Fibroblast of lung (primary cell): Measurements from ENCODE around the gene PALLD. TPM values are rescaled to one million over a fixed set of nuclear protein-coding genes. Genes with fewer than 3 reads are reported as not detected.

Experiments used
- DNase-seq, 2 donors: peaks; one replicate each; pipeline versions ENCODE4 v3.0.0 to v3.0.0-alpha.2; 2010; ENCODE audit warnings: low read depth in 2 of 2
- H2AFZ ChIP-seq: 2 replicates; pipeline ENCODE4 v1.5.1; 2012; ENCODE audit warnings: low read length, control low read depth, inconsistent platforms
- H3K27ac ChIP-seq: 2 replicates; pipeline ENCODE4 v1.5.1; 2011; ENCODE audit warnings: low read length, control low read depth; ENCODE audit not compliant: insufficient read depth
- H3K27me3 ChIP-seq: 2 replicates; pipeline ENCODE4 v1.5.1; 2011; ENCODE audit warnings: mild to moderate bottlenecking, low read length; ENCODE audit not compliant: control insufficient read depth, insufficient read depth
- H3K36me3 ChIP-seq: 2 replicates; pipeline ENCODE4 v1.5.1; 2011; ENCODE audit warnings: low read length; ENCODE audit not compliant: control insufficient read depth, insufficient read depth
- H3K4me1 ChIP-seq: 2 replicates; pipeline ENCODE4 v1.5.1; 2011; ENCODE audit warnings: low read length; ENCODE audit not compliant: control insufficient read depth, insufficient read depth; ENCODE audit errors: extremely low read depth
- H3K4me2 ChIP-seq: 2 replicates; pipeline ENCODE4 v1.5.1; 2011; ENCODE audit warnings: low read length, control low read depth; ENCODE audit not compliant: insufficient read depth; ENCODE audit errors: extremely low read depth
- H3K4me3 ChIP-seq, 4 experiments: fragments of 200-600 bp in 1 of 4; sonication (generic) in 1 of 4; replicated peaks in 1 of 4; 2 replicates each; pipeline ENCODE4 v1.5.1; 2011 to 2016; ENCODE audit warnings: low read length in 4 of 4, low read depth in 3 of 4, mild to moderate bottlenecking in 3 of 4, control low read depth in 2 of 4, inconsistent platforms in 1 of 4, mixed read lengths in 1 of 4; ENCODE audit not compliant: insufficient read depth in 1 of 4; ENCODE audit errors: control extremely low read depth in 1 of 4
- H3K79me2 ChIP-seq: 2 replicates; pipeline ENCODE4 v1.5.1; 2012; ENCODE audit warnings: mild to moderate bottlenecking, low read length, inconsistent platforms; ENCODE audit not compliant: control insufficient read depth, insufficient read depth
- H3K9ac ChIP-seq: 2 replicates; pipeline ENCODE4 v1.5.1; 2011; ENCODE audit warnings: mild to moderate bottlenecking, low read length, control low read depth; ENCODE audit not compliant: insufficient read depth
- H3K9me3 ChIP-seq: 2 replicates; pipeline ENCODE4 v1.5.1; 2012; ENCODE audit warnings: low read depth, low read length; ENCODE audit not compliant: control insufficient read depth, insufficient read depth
- H4K20me1 ChIP-seq: 2 replicates; pipeline ENCODE4 v1.5.1; 2011; ENCODE audit warnings: low read length; ENCODE audit not compliant: control insufficient read depth, insufficient read depth; ENCODE audit errors: extremely low read depth
- CTCF ChIP-seq, 2 donors: IDR thresholded peaks in 1 of 2; conservative IDR thresholded peaks in 1 of 2; 1 replicate in 1 of 2; 2 replicates in 1 of 2; pipeline ENCODE4 v1.5.1; 2011 to 2012; ENCODE audit warnings: low read length in 2 of 2, control low read depth in 1 of 2, inconsistent platforms in 1 of 2, low read depth in 1 of 2, mild to moderate bottlenecking in 1 of 2
- EZH2 ChIP-seq: IDR thresholded peaks from 2 replicates; pipeline ENCODE4 v1.5.1; 2012; ENCODE audit warnings: low read length, control low read depth, mild to moderate bottlenecking; ENCODE audit errors: missing control alignments
- polyA plus RNA-seq, 2 donors: library from polyadenylated mRNA; depleted of rRNA in 1 of 2; stranded (reverse) in 1 of 2; unstranded in 1 of 2; fragments of >200 nt; gene quantifications; 2 replicates each; pipeline ENCODE4 v1.2.1, GENCODE V29; 2011 to 2012; ENCODE audit warnings: missing spikeins in 1 of 2
- total RNA-seq: library from RNA; depleted of rRNA; stranded (reverse); fragments of >200 nt; gene quantifications from 2 replicates; pipeline ENCODE4 v1.2.1, GENCODE V29; 2014

The PALLD gene
- total and polyA plus RNA-seq, 2 donors (not counting 1 experiment from before 2014, with no cell fraction given): 200 to 205 TPM

- Histone ChIP-seq H3K27me3 (no peaks in the 10 kb centered on the region), H2AFZ (no peak overlapping the region), H3K27ac (no peak overlapping the region), H3K4me2 (no peak overlapping the region), H3K4me3 (no peak overlapping the region), H3K4me1 (peaks cover 21% of the 10 kb centered on the region), H3K36me3 (no peaks in the 10 kb centered on the region), H4K20me1 (no peaks in the 10 kb centered on the region), H3K9me3 (no peaks in the 10 kb centered on the region), H3K79me2 (peaks cover 44% of the 10 kb centered on the region), H3K9ac (no peak overlapping the region)
- TF ChIP-seq EZH2 (no peak), CTCF (conservative IDR thresholded peaks at IDR 0.05 in 1 of 2, IDR thresholded peaks at IDR 0.05 in 1 of 2; ENCODE audit: low read depth in 1 of 2, low read length in 2 of 2) (no peak)
- no peak for DNase-seq
Observed at GRCh38 chr4:168870004-168870403, 373.2 kb downstream of the PALLD start.

GRCh38 chr4:168871632-168872031, 374.8 kb downstream of the PALLD start:
- Histone ChIP-seq H3K4me2 (no peak overlapping the region), H3K4me1 (peaks cover 18% of the 10 kb centered on the region), H3K27ac (no peak overlapping the region), H3K9me3 (no peaks in the 10 kb centered on the region), H3K27me3 (no peaks in the 10 kb centered on the region), H2AFZ (no peak overlapping the region), H3K9ac (no peak overlapping the region), H3K79me2 (peaks cover 44% of the 10 kb centered on the region), H3K4me3 (no peak overlapping the region), H3K36me3 (no peaks in the 10 kb centered on the region), H4K20me1 (no peaks in the 10 kb centered on the region)
- DNase-seq: no peak
- TF ChIP-seq EZH2 (no peak), CTCF (conservative IDR thresholded peaks at IDR 0.05 in 1 of 2, IDR thresholded peaks at IDR 0.05 in 1 of 2; ENCODE audit: low read depth in 1 of 2, low read length in 2 of 2) (no peak)

GRCh38 chr4:168874083-168874482, 377.2 kb downstream of the PALLD start:
- Histone ChIP-seq H3K27me3 (no peaks in the 10 kb centered on the region), H3K27ac (no peak overlapping the region), H3K36me3 (peaks cover 7% of the 10 kb centered on the region), H3K9me3 (no peaks in the 10 kb centered on the region), H3K4me2 (no peak overlapping the region), H3K9ac (no peak overlapping the region), H2AFZ (no peak overlapping the region), H3K4me1 (peaks cover 13% of the 10 kb centered on the region), H4K20me1 (no peaks in the 10 kb centered on the region), H3K4me3 (no peak overlapping the region), H3K79me2 (peaks cover 34% of the 10 kb centered on the region)
- DNase-seq: no peak
- no peak for TF ChIP-seq CTCF (conservative IDR thresholded peaks at IDR 0.05 in 1 of 2, IDR thresholded peaks at IDR 0.05 in 1 of 2; ENCODE audit: low read depth in 1 of 2, low read length in 2 of 2)
- TF ChIP-seq EZH2: no peak
